HG02870 (cell line): ENCODE results near the gene SAMD11.
A peak's percentile ranks its signal among the peaks of the same experiment; 100 is the strongest.
"Not testable (repeated sequence)": the region's sequence is repeated elsewhere in the genome, so short reads cannot be mapped to it uniquely, and the experiment has no call there.

ENCODE experiments used
- ATAC-seq: cut with Tn5 transposase; IDR thresholded peaks from one replicate; pipeline ENCODE4 v1.9.1; 2021; ENCODE audit warnings: mild to moderate bottlenecking, moderate library complexity; ENCODE audit not compliant: unreplicated experiment

The SAMD11 gene

DNA sequence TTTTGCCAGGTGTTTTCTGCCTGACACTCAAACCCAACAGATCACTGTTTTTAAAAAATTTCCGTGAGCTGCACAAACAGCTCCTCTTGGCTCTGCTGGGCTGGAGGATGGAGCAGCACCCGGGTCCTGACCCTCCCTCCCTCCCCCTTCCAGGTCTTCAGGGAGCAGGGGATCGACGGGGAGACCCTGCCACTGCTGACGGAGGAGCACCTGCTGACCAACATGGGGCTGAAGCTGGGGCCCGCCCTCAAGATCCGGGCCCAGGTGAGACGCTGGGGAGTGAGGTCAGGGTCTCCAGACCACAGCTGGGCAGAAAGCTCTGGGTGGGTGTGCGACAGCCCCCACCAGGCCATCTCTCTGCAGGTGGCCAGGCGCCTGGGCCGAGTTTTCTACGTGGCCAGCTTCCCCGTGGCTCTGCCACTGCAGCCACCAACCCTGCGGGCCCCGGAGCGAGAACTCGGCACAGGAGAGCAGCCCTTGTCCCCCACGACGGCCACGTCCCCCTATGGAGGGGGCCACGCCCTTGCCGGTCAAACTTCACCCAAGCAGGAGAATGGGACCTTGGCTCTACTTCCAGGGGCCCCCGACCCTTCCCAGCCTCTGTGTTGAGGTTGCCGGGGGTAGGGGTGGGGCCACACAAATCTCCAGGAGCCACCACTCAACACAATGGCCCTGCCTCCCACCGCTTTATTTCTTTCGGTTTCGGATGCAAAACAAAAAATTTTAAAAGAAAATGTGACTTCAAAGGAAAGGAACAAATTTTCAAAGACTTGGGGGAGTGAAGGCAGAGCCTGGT, 20.0 kb downstream of the SAMD11 start:
- ATAC-seq: no peak

GRCh38 chr1:944341-945325, 20.9 kb downstream of the SAMD11 start:
- ATAC-seq: no peak

- ATAC-seq: no peak
Measured at GRCh38 chr1:945688-946556, 22.2 kb downstream of the SAMD11 start.

DNA sequence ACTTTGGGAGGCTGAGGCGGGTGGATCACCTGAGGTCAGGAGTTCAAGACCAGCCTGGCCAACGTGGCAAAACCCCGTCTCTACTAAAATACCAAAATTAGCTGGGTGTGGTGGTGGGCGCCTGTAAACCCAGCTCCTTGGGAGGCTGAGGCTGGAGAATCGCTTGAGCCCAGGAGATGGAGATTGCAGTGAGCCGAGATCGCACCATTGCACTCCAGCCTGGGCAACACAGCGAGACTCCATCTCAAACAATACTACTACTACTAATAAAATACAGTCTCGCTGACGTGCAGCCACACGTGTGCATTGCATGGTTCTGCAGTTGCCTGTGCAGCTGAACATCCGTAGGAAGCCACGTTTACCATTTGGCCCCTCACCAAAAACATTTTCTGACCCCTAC, 23.1 kb downstream of the SAMD11 start:
- not testable (repeated sequence) for ATAC-seq

- no peak for ATAC-seq
Measured at GRCh38 chr1:947958-948357, 24.2 kb downstream of the SAMD11 start.

DNA sequence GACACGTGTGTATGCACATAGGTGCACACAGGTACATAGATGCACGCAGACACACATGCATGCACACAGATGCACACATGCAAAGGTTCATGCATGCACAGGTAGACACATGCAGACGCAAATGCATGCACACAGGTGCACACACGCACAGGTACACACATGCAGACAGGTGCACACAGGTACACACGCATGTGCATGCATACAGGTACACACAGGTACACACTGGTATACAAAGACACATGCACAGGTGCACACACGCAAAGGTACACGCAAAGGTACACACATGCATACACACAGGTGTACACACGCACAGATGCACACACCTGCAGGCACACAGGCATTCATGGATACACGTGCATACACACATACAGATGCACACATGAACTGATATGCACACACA, 26.5 kb downstream of the SAMD11 start:
- ATAC-seq: no peak

DNA sequence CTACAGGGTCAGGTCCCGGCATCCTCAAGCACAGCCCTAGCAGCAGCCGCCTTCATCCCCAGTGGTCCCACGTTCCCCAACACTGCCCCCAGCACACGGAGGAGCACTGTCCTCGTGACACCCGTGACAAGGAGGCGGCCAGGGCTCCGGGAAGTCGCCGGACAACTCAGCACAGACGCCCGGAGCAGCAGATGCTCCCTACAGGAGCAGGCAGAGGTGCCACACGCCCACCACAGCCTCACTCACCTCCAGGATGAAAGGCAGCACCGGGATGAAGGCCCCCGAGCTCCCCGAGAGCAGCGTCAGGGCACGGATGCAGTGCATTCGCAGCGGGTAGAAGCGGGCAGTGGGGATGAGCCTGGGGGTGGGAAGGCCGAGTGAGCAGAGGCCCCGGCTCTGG, 27.2 kb downstream of the SAMD11 start:
- ATAC-seq: no peak

- ATAC-seq: no peak
Measured at GRCh38 chr1:951364-951763, 27.6 kb downstream of the SAMD11 start.

DNA sequence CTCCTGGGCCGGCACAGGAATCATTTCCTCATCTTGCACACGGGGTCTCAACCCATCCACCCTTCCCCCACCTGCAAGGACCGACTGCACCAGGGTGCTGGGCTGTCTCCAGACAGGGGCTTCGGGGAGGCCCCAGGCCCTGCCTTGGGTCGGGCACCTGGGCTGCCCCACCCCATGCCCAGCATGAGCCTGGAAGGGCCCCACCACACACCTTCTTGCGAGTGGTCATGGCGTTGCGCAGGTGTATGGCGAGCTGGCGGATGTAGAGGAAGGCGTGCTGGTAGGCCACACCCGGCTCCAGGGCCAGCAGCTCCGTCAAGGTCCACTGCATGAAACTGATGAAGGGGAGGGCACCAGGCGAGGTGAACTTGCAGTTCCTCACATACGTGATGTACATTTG, 28.5 kb downstream of the SAMD11 start:
- no peak for ATAC-seq

GRCh38 chr1:952603-953002, 28.9 kb downstream of the SAMD11 start:
- ATAC-seq: no peak

DNA sequence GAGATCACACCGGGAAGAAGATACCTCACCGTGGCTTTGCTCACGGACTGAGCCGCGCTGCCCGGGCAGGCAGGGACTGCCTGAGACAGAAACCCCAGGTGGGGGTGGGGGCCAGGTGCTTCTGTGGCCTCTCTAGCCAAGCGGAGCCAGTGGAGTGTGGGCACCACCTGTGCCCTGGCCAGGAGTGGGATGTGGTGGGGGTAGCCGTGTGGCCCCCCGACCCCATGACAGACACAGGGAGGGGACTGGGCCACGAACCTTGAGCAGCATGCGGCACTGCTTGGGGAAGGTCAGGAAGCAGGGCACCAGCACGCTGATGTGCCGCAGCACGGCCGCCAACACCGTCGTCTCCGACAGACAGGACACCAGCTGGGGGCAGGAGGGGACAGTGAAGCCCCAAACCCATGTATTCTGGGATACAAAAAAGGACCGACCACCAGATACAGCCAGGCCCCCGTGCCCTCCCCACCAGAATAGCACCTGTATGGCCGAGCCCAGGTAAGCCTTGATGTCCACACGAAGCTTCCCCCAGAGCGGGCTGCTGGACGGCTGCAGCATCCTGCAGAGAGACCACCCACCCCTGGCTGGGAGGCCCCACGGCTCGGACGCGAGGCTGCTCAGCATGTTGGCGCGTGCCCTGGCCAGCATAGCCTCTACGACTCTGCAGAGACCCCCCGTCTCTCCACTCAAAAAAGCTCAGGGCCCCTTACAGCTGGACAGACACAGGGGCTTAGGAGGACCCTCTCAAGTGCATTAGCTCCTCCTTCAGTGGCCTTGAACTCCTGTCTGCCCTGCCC, 30.0 kb downstream of the SAMD11 start:
- ATAC-seq: no peak

- no peak for ATAC-seq
Measured at GRCh38 chr1:954927-955326, 31.2 kb downstream of the SAMD11 start.

GRCh38 chr1:955474-955873, 31.8 kb downstream of the SAMD11 start:
- ATAC-seq: no peak

GRCh38 chr1:956636-957035, 32.9 kb downstream of the SAMD11 start:
- ATAC-seq: no peak

- ATAC-seq: no peak
Measured at GRCh38 chr1:958823-959730, 35.4 kb downstream of the SAMD11 start, which contains the start of gene NOC2L. Gene NOC2L, minus strand, starts transcription at chr1:959256. Its CDS starts 16 bp downstream, at chr1:959240.

- ATAC-seq: no peak
Measured at GRCh38 chr1:959731-960362, 36.1 kb downstream of the SAMD11 start.

DNA sequence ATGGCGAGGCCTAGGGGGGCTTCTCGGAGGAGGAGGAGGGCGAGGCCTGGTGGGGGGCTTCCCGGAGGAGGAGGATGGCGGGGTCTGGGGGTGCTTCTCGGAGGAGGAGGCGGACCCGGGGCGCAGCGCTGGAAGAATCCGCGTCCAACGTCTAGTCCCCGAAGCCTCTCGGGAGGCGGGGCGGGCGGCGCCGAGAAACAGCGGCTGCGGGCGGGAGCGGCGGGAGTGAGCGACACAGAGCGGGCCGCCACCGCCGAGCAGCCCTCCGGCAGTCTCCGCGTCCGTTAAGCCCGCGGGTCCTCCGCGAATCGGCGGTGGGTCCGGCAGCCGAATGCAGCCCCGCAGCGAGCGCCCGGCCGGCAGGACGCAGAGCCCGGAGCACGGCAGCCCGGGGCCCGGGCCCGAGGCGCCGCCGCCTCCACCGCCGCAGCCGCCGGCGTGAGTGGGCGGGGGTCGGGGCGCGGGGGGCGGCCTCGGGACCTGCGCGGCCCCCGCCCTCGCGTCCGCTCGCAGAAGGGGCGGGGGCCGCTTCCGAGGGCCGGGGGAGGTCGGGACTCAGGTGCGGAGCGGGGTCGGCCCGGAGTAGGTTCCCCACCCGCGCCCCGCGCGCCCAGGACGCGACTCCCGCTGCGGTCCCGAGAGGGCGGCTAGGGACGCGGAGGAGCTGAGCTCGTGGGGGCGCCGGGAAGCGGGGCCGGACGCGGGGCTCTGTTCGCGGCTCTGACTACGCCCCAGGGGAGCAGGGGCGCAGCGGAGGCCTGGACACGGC, 36.8 kb downstream of the SAMD11 start, which contains the start of gene KLHL17:
KLHL17 (plus strand) TSS at position 222 of the 769 bp plus-strand sequence; CDS start at position 332, 110 bp downstream.
- ATAC-seq: peak; percentile 35
